HK-2 (cell line): ENCODE results near the gene PPRC1.
A peak's percentile ranks its signal among the peaks of the same experiment; 100 is the strongest.

Source experiments
- DNase-seq: peaks from one replicate; pipeline ENCODE4 v3.0.0-alpha.2; 2018; ENCODE audit not compliant: unreplicated experiment

PPRC1 gene

GRCh38 chr10:102117391-102118159 lies 15.3 kb upstream of the PPRC1 start:
- DNase-seq: peak; percentile 96

- DNase-seq: no peak
Observed at GRCh38 chr10:102118867-102119266, 14.0 kb upstream of the PPRC1 start.

GRCh38 chr10:102119417-102120141 lies 13.3 kb upstream of the PPRC1 start:
- peak; percentile 81 for DNase-seq

- DNase-seq: peak; percentile 80
Observed at GRCh38 chr10:102120142-102120990, 12.5 kb upstream of the PPRC1 start, which contains the start of gene LDB1. Gene LDB1, minus strand, starts transcription at chr10:102120368. Its CDS starts 258 bp downstream, at chr10:102120110.

GRCh38 chr10:102120991-102121738 lies 11.7 kb upstream of the PPRC1 start:
- no peak for DNase-seq

GRCh38 chr10:102121739-102122372 lies 11.0 kb upstream of the PPRC1 start:
- DNase-seq: no peak

- DNase-seq: no peak
Observed at GRCh38 chr10:102122450-102122849, 10.4 kb upstream of the PPRC1 start.

- no peak for DNase-seq
Observed at GRCh38 chr10:102123223-102123622, 9.6 kb upstream of the PPRC1 start.

- no peak for DNase-seq
Observed at GRCh38 chr10:102131286-102132170, 1.3 kb upstream of the PPRC1 start.

- DNase-seq: no peak
Observed at GRCh38 chr10:102132193-102132562, 662 bp upstream of the PPRC1 start.

- DNase-seq: peak; percentile 83
Observed at GRCh38 chr10:102133373-102134195, 744 bp downstream of the PPRC1 start.

- DNase-seq: no peak
Observed at GRCh38 chr10:102134416-102134815, 1.6 kb downstream of the PPRC1 start.

GRCh38 chr10:102135956-102136526 lies 3.2 kb downstream of the PPRC1 start:
- no peak for DNase-seq

GRCh38 chr10:102139281-102140110 lies 6.7 kb downstream of the PPRC1 start:
- DNase-seq: no peak

- no peak for DNase-seq
Observed at GRCh38 chr10:102140218-102140617, 7.4 kb downstream of the PPRC1 start.

GRCh38 chr10:102140913-102141540 lies 8.2 kb downstream of the PPRC1 start:
- no peak for DNase-seq

- DNase-seq: no peak
Observed at GRCh38 chr10:102141583-102142107, 8.8 kb downstream of the PPRC1 start.
